ENCODE results near the gene C6orf15.

DNA sequence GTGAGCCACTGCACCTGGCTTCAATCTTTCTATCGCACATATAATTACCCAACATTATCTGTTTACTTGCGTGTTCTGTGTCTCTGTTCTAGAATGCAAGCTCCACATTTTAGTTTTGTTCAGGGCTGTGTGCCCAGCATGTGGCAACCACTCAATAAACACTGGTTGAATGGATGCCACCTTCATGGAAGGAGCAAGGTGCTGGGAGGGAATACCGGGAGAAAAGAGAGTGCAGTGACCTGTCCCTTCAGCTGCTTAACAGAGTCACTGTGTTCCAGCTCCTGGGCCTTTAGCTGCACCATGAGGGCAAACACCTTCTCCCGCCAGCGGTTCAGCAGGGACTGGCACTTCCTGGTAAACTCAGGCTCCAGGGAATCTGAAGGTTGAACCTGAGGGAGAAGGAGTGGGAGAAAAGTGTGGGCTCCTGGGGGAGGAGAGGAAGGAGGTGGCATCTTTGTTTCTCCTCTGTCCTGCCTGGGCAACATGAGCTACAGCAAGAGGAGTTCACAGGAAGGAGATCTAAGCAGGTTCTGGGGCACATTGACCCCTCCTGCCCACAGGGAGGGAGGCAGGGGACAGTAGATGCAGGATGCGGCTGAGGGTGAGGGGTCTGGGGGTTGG is 37.6 kb upstream of the C6orf15 start:
- TF ChIP-seq EZH2 (IDR thresholded peaks at IDR 0.05; ENCODE audit: low read depth, low read length, severe bottlenecking) (no peak), CREB1 (IDR thresholded peaks at IDR 0.05) (no peak), CHD2 (IDR thresholded peaks at IDR 0.05; ENCODE audit: low read length) (no peak), POLR2A (IDR thresholded peaks at IDR 0.05; ENCODE audit: control extremely low read depth in 1 of 2, low read depth in 2 of 2, low read length in 2 of 2) (no peak), SAP30 (IDR thresholded peaks at IDR 0.05; ENCODE audit: insufficient read depth, insufficient replicate concordance, low read length) (no peak), EGR1 (IDR thresholded peaks at IDR 0.05; ENCODE audit: borderline replicate concordance, low read depth, low read length) (no peak), PHF8 (conservative IDR thresholded peaks at IDR 0.05; ENCODE audit: low read depth, low read length) (no peak), TAF1 (IDR thresholded peaks at IDR 0.05; ENCODE audit: low read depth, low read length) (no peak), GABPA (IDR thresholded peaks at IDR 0.05; ENCODE audit: borderline replicate concordance, insufficient read depth, low read length) (no peak), POLR2AphosphoS5 (IDR thresholded peaks at IDR 0.05; ENCODE audit: low read depth, low read length) (no peak)
- TF ChIP-seq, protein P1, sequence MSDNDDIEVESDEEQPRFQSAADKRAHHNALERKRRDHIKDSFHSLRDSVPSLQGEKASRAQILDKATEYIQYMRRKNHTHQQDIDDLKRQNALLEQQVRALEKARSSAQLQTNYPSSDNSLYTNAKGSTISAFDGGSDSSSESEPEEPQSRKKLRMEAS (IDR thresholded peaks at IDR 0.05) = no peak
- TF ChIP-seq, protein P2, sequence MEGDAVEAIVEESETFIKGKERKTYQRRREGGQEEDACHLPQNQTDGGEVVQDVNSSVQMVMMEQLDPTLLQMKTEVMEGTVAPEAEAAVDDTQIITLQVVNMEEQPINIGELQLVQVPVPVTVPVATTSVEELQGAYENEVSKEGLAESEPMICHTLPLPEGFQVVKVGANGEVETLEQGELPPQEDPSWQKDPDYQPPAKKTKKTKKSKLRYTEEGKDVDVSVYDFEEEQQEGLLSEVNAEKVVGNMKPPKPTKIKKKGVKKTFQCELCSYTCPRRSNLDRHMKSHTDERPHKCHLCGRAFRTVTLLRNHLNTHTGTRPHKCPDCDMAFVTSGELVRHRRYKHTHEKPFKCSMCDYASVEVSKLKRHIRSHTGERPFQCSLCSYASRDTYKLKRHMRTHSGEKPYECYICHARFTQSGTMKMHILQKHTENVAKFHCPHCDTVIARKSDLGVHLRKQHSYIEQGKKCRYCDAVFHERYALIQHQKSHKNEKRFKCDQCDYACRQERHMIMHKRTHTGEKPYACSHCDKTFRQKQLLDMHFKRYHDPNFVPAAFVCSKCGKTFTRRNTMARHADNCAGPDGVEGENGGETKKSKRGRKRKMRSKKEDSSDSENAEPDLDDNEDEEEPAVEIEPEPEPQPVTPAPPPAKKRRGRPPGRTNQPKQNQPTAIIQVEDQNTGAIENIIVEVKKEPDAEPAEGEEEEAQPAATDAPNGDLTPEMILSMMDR (IDR thresholded peaks at IDR 0.05; ENCODE audit: control extremely low read depth in 1 of 3, insufficient read depth in 1 of 3, low read depth in 1 of 3, low read length in 3 of 3) = no peak
- TF ChIP-seq, protein P3, sequence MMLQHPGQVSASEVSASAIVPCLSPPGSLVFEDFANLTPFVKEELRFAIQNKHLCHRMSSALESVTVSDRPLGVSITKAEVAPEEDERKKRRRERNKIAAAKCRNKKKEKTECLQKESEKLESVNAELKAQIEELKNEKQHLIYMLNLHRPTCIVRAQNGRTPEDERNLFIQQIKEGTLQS (IDR thresholded peaks at IDR 0.05; ENCODE audit: insufficient read depth, low read depth, low read length) = no peak

Measured in H1 (cell line).